HCT116 (cell line): ENCODE measurements around the gene WWOX. TPM values are rescaled to one million over a fixed set of nuclear protein-coding genes. Genes with fewer than 3 reads are reported as not detected.

Experiments used
- ATAC-seq: fragments of 200-7000 bp; cut with Tn5 transposase; 2 replicates; pipeline ENCODE4 v1.9.1; 2020; ENCODE audit warnings: mild to moderate bottlenecking, moderate library complexity
- BruUV-seq: library from RNA; stranded (reverse); fragments of 400-500 nt; replicated peaks from 2 replicates; lab custom pipeline; 2021; lab: Mats Ljungman, UMichigan
- CTCF ChIA-PET: fragments of 300-600 bp; sonication (Branson Sonifier 250); formaldehyde crosslinking; loops from one replicate; lab custom pipeline; 2021; ENCODE audit warnings: antibody characterized with exemption; lab: Charles Lee
- POLR2A ChIA-PET: fragments of 300-600, 350-600 bp; sonication (Branson Sonifier 250); formaldehyde crosslinking; loops from one replicate; lab custom pipeline; 2021; ENCODE audit warnings: antibody characterized with exemption; lab: Charles Lee
- RAD21 ChIA-PET, 2 experiments: fragments of 300-600 bp; sonication (Branson Sonifier 250); formaldehyde crosslinking; loops; one replicate each; lab custom pipeline; 2023; ENCODE audit warnings: low total read pairs in 2 of 2; ENCODE audit not compliant: uncharacterized antibody in 2 of 2, unreplicated experiment in 2 of 2, low non-redundant PET in 1 of 2; lab: Charles Lee
- DNase-seq: peaks from one replicate; pipeline ENCODE4 v3.0.0-alpha.2; 2010; ENCODE audit warnings: low read depth, low spot score
- H2AFZ ChIP-seq: fragments of 200-600 bp; shearing (Covaris generic), sonication (generic); 2 replicates; pipeline ENCODE4 v1.6.1; 2017; ENCODE audit warnings: low read depth, mixed run types, mixed read lengths, antibody characterized with exemption, low read length; ENCODE audit not compliant: poor library complexity, severe bottlenecking
- H3K27ac ChIP-seq: 2 replicates; pipeline ENCODE4 v1.5.1; 2012; ENCODE audit warnings: low read depth, low read length
- H3K27me3 ChIP-seq: fragments of 200-600 bp; sonication (generic); 2 replicates; pipeline ENCODE4 v1.6.1; 2016; ENCODE audit warnings: mixed run types, low read length, mixed read lengths; ENCODE audit not compliant: insufficient read depth
- H3K36me3 ChIP-seq, 2 experiments: fragments of 200-500 bp in 1 of 2; fragments of 200-600 bp in 1 of 2; sonication (Bioruptor generic) in 1 of 2; sonication (generic) in 1 of 2; 2 replicates each; pipeline versions ENCODE4 v1.5.1 to v1.6.1; 2014 to 2016; ENCODE audit warnings: low read length in 2 of 2, inconsistent platforms in 1 of 2, mixed read lengths in 1 of 2, mixed run types in 1 of 2; ENCODE audit not compliant: insufficient read depth in 2 of 2, control insufficient read depth in 1 of 2
- H3K4me1 ChIP-seq, 2 experiments: fragments of 200-600 bp in 1 of 2; sonication (generic) in 1 of 2; 2 replicates each; pipeline versions ENCODE4 v1.5.1 to v1.6.1; 2012 to 2017; ENCODE audit warnings: low read length in 2 of 2, inconsistent platforms in 1 of 2, mild to moderate bottlenecking in 1 of 2, mixed read lengths in 1 of 2, mixed run types in 1 of 2, moderate library complexity in 1 of 2; ENCODE audit not compliant: insufficient read depth in 2 of 2, control insufficient read depth in 1 of 2
- H3K4me2 ChIP-seq: fragments of 200-600 bp; sonication (generic); 2 replicates; pipeline ENCODE4 v1.6.1; 2017; ENCODE audit warnings: mixed run types, low read length, mixed read lengths
- H3K4me3 ChIP-seq, 2 experiments: fragments of 200-600 bp in 1 of 2; sonication (generic) in 1 of 2; replicated peaks in 1 of 2; 2 replicates each; pipeline ENCODE4 v1.5.1; 2011 to 2016; ENCODE audit warnings: low read length in 2 of 2, control low read depth in 1 of 2, low read depth in 1 of 2, mild to moderate bottlenecking in 1 of 2, mixed read lengths in 1 of 2, mixed run types in 1 of 2
- H3K79me2 ChIP-seq: fragments of 200-600 bp; sonication (generic); 2 replicates; pipeline ENCODE4 v1.6.1; 2017; ENCODE audit warnings: mild to moderate bottlenecking, mixed run types, low read length, moderate library complexity, mixed read lengths; ENCODE audit not compliant: insufficient read depth
- H3K9ac ChIP-seq: fragments of 200-600 bp; sonication (generic); 2 replicates; pipeline ENCODE4 v1.6.1; 2016; ENCODE audit warnings: low read length, mixed read lengths
- H3K9me2 ChIP-seq: fragments of 200-600 bp; sonication (generic), shearing (Covaris generic); 2 replicates; pipeline ENCODE4 v1.6.1; 2017; ENCODE audit warnings: mixed run types, mild to moderate bottlenecking, moderate library complexity; ENCODE audit not compliant: insufficient read depth
- H3K9me3 ChIP-seq, 2 experiments: fragments of 200-500 bp in 1 of 2; fragments of 200-600 bp in 1 of 2; sonication (Bioruptor generic) in 1 of 2; sonication (generic) in 1 of 2; 2 replicates each; pipeline ENCODE4 v1.6.1; 2014 to 2017; ENCODE audit warnings: low read length in 2 of 2, mixed read lengths in 2 of 2, inconsistent platforms in 1 of 2, low read depth in 1 of 2, mild to moderate bottlenecking in 1 of 2, mixed run types in 1 of 2, moderate library complexity in 1 of 2; ENCODE audit not compliant: control insufficient read depth in 1 of 2, insufficient read depth in 1 of 2
- H4K20me1 ChIP-seq: fragments of 200-600 bp; sonication (generic), shearing (Covaris generic); 2 replicates; pipeline ENCODE4 v1.6.1; 2017; ENCODE audit warnings: mixed run types, mild to moderate bottlenecking, moderate library complexity; ENCODE audit not compliant: insufficient read depth
- CBX3 ChIP-seq: IDR thresholded peaks from 2 replicates; pipeline ENCODE4 v1.6.1; 2012; ENCODE audit warnings: low read depth
- CEBPB ChIP-seq: IDR thresholded peaks from 2 replicates; pipeline ENCODE4 v1.6.1; 2012; ENCODE audit warnings: low read depth
- FOSL1 ChIP-seq: IDR thresholded peaks from 2 replicates; pipeline ENCODE4 v1.6.1; 2012; ENCODE audit warnings: low read depth
- POLR2A ChIP-seq: IDR thresholded peaks from 2 replicates; pipeline ENCODE4 v1.7.0; 2011; ENCODE audit warnings: borderline replicate concordance; ENCODE audit not compliant: insufficient read depth, insufficient read length; ENCODE audit errors: extremely low read depth
- POLR2AphosphoS5 ChIP-seq: IDR thresholded peaks from 2 replicates; pipeline ENCODE4 v1.6.1; 2011; ENCODE audit warnings: mild to moderate bottlenecking, low read depth, low read length, moderate library complexity
- RAD21 ChIP-seq: IDR thresholded peaks from 2 replicates; pipeline ENCODE4 v1.6.1; 2012; ENCODE audit warnings: low read depth, mild to moderate bottlenecking
- SP1 ChIP-seq: IDR thresholded peaks from 2 replicates; pipeline ENCODE4 v1.6.1; 2012; ENCODE audit warnings: low read depth
- TCF7L2 ChIP-seq: IDR thresholded peaks from 2 replicates; pipeline ENCODE4 v1.7.0; 2011; ENCODE audit warnings: borderline replicate concordance, inconsistent platforms; ENCODE audit not compliant: insufficient read depth, insufficient read length; ENCODE audit errors: extremely low read depth
- YY1 ChIP-seq: IDR thresholded peaks from 2 replicates; pipeline ENCODE4 v1.6.1; 2011; ENCODE audit warnings: low read length, low read depth, moderate library complexity, mild to moderate bottlenecking; ENCODE audit not compliant: insufficient replicate concordance; ENCODE audit errors: extremely low read depth
- ZNF274 ChIP-seq: fragments of 200-500 bp; sonication (Bioruptor generic); IDR thresholded peaks from 2 replicates; pipeline ENCODE4 v1.6.1; 2014; ENCODE audit warnings: mild to moderate bottlenecking, low read depth, low read length, inconsistent platforms
- intact Hi-C: fragments of 100-400 bp; cut with micrococcal nuclease; formaldehyde crosslinking; loops from 2 replicates; pipeline ENCODE4 v1.10.0; 2022
- total RNA-seq: library from RNA; stranded (reverse); gene quantifications from one replicate; pipeline ENCODE4 v1.2.1, GENCODE V29; 2021; ENCODE audit not compliant: unreplicated experiment

WWOX gene
- total RNA-seq, 1 experiment from 2014 or later: 13.7 TPM

- no peaks in the 10 kb centered on the region for H3K9me3 ChIP-seq
- POLR2A ChIA-PET: no interaction called here
- no peaks in the 10 kb centered on the region for H3K9me2 ChIP-seq
- RAD21 ChIA-PET: no interaction called here
- H3K36me3 ChIP-seq: no peaks in the 10 kb centered on the region
- H3K79me2 ChIP-seq: no peaks in the 10 kb centered on the region
- H3K4me2 ChIP-seq: no peak overlapping the region
- no peak overlapping the region for H2AFZ ChIP-seq
- no peaks in the 10 kb centered on the region for H3K4me1 ChIP-seq
- no peaks in the 10 kb centered on the region for H4K20me1 ChIP-seq
- H3K9ac ChIP-seq: no peak overlapping the region
- no peak for DNase-seq
- H3K4me3 ChIP-seq: no peak overlapping the region
- TF ChIP-seq SP1 (no peak), ZNF274 (no peak)
- CTCF ChIA-PET: no interaction called here
- no peak for ATAC-seq
- BruUV-seq: no TSS peak
- H3K27ac ChIP-seq: no peak overlapping the region
- intact Hi-C loops: no loop called here
- H3K27me3 ChIP-seq: no peaks in the 10 kb centered on the region
Measured at GRCh38 chr16:78281115-78281514, 181.7 kb downstream of the WWOX start.

- RAD21 ChIA-PET: no interaction called here
- Histone ChIP-seq H3K4me2 (no peak overlapping the region), H3K9me3 (no peaks in the 10 kb centered on the region), H3K4me1 (no peaks in the 10 kb centered on the region), H3K27me3 (no peaks in the 10 kb centered on the region), H3K9me2 (no peaks in the 10 kb centered on the region), H3K9ac (no peak overlapping the region), H3K4me3 (no peak overlapping the region), H4K20me1 (no peaks in the 10 kb centered on the region), H3K36me3 (no peaks in the 10 kb centered on the region), H2AFZ (no peak overlapping the region), H3K27ac (no peak overlapping the region), H3K79me2 (no peaks in the 10 kb centered on the region)
- POLR2A ChIA-PET: no interaction called here
- BruUV-seq: no TSS peak
- TF ChIP-seq RAD21 (no peak), POLR2A (no peak), POLR2AphosphoS5 (no peak), CEBPB (no peak), ZNF274 (no peak), FOSL1 (no peak), CBX3 (no peak), YY1 (no peak), TCF7L2 (no peak)
- ATAC-seq: no peak
- CTCF ChIA-PET: no interaction called here
- DNase-seq: no peak
- intact Hi-C loops: no loop called here
Measured at GRCh38 chr16:78283548-78284251, 184.2 kb downstream of the WWOX start.
